Measurements from ENCODE around the gene ZNF385B.

DNA sequence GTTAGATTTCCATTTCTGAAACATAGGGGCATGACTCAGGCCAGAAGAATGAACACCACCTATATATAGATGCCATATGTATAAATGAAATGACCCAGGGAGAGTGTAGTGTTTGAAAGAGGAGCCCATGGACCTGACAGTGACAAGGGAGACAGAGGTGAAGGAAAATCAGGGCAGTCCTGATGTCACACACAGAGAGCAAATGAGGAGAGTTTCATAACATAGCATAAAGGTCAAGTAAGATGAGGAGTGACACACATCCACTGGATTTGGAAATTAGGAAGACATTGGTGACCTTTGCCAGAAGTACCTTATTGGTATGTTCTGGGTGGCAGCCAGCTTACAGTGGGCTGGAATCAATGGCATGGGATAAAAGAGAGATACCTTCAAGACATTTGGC is 276.7 kb downstream of the ZNF385B start:
- TF ChIP-seq, protein P1, sequence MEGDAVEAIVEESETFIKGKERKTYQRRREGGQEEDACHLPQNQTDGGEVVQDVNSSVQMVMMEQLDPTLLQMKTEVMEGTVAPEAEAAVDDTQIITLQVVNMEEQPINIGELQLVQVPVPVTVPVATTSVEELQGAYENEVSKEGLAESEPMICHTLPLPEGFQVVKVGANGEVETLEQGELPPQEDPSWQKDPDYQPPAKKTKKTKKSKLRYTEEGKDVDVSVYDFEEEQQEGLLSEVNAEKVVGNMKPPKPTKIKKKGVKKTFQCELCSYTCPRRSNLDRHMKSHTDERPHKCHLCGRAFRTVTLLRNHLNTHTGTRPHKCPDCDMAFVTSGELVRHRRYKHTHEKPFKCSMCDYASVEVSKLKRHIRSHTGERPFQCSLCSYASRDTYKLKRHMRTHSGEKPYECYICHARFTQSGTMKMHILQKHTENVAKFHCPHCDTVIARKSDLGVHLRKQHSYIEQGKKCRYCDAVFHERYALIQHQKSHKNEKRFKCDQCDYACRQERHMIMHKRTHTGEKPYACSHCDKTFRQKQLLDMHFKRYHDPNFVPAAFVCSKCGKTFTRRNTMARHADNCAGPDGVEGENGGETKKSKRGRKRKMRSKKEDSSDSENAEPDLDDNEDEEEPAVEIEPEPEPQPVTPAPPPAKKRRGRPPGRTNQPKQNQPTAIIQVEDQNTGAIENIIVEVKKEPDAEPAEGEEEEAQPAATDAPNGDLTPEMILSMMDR (IDR thresholded peaks at IDR 0.05): no peak
- no peak for TF ChIP-seq POLR2A (IDR thresholded peaks at IDR 0.05)

All from body of pancreas (tissue), 4 donors.